AG04449 (cell line): ENCODE measurements around the gene WBP1.

Experiments used
- CTCF ChIA-PET: fragments of 350-600 bp; formaldehyde crosslinking; extraction: SDS; loops from one replicate; lab custom pipeline; 2021; ENCODE audit warnings: antibody characterized with exemption; lab: Yijun Ruan, JAX
- POLR2A ChIA-PET: fragments of 400-600, 350-600 bp; formaldehyde crosslinking; extraction: SDS; loops from one replicate; lab custom pipeline; 2020; ENCODE audit warnings: antibody characterized with exemption, inconsistent platforms; lab: Yijun Ruan, JAX
- DNase-seq: peaks from one replicate; pipeline ENCODE4 v3.0.0-alpha.2; 2010; ENCODE audit warnings: low read depth, low spot score
- H3K4me3 ChIP-seq: 2 replicates; pipeline ENCODE4 v1.5.1; 2011; ENCODE audit warnings: low read depth, mild to moderate bottlenecking, control low read depth, low read length
- TF ChIP-seq, protein P1 (sequence below): IDR thresholded peaks from one replicate; pipeline ENCODE4 v1.5.1; 2011; ENCODE audit warnings: mild to moderate bottlenecking, moderate library complexity, low read length, control low read depth, inconsistent platforms; ENCODE audit not compliant: insufficient read depth; ENCODE audit errors: missing control alignments

Gene WBP1

DNA sequence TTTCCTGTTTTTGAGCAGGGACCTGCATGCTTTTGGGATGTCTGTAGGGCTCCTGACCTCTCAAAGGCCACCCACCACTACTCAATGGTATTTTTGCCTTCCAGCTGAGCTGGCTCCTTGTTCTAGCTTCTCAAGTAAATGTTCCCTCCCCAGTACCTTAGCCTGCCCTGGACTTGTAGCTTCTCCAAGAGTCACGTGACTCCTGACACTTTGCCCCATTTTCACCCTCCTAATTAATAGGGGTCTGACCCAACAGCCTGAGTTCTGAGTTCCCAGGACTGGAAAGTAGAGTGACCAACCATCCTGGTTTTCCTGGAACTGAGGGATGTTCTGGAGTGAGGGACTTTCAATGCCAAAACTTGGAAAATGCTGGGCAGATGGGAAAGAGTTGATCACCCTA is 37.2 kb downstream of the WBP1 start:
- DNase-seq: no peak
- TF ChIP-seq, protein P1, sequence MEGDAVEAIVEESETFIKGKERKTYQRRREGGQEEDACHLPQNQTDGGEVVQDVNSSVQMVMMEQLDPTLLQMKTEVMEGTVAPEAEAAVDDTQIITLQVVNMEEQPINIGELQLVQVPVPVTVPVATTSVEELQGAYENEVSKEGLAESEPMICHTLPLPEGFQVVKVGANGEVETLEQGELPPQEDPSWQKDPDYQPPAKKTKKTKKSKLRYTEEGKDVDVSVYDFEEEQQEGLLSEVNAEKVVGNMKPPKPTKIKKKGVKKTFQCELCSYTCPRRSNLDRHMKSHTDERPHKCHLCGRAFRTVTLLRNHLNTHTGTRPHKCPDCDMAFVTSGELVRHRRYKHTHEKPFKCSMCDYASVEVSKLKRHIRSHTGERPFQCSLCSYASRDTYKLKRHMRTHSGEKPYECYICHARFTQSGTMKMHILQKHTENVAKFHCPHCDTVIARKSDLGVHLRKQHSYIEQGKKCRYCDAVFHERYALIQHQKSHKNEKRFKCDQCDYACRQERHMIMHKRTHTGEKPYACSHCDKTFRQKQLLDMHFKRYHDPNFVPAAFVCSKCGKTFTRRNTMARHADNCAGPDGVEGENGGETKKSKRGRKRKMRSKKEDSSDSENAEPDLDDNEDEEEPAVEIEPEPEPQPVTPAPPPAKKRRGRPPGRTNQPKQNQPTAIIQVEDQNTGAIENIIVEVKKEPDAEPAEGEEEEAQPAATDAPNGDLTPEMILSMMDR: no peak
- H3K4me3 ChIP-seq: no peak overlapping the region
- CTCF ChIA-PET: interaction anchor here (2.1 kb wide), 1 partner anchor 12 kb away, joined by 6 read pairs; the partner anchor contains the start of genes CCDC142 and TTC31
- POLR2A ChIA-PET: no interaction called here

DNA sequence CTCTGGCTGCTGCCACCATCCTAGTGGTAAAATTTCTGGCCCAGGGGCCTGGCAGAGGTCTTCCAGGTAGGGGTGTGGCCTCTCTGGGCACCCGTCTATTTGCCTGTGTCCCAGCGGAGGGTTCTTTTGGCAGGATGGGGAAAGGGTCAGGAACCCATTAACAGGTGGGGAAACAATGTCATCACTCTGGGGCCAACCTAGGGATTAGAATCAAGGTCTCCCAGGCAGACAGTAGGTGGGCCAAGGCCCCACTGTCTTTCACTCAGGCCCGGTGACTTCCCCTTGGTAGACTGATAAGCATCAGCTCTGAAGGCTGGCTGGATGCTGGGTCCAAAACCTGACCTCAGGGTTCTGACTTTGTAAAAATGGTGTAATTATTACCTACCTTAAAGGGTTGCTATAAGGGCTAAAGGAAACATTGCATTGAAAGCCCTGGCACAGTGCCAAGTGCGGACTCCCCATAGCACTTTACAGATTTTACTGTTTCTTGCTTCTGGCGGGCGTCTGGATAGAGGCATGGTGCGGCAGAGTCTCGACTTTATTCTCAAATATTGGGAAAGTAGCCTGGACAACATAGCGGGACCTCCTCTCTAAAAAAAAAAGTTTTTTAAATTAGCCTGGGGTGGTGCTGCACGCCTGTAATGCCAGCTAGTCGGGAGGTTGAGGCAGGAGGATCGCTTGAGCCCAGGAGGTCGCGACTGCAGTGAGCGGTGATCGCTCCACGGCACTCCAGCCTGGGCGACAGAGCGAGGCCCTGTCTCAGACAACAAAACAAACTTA is 38.9 kb downstream of the WBP1 start:
- H3K4me3 ChIP-seq: no peak overlapping the region
- CTCF ChIA-PET: interaction anchor here (1.5 to 13.6 kb wide), 3 partner anchors 11 to 90 kb away, joined by 3 to 202 read pairs (median 29); partner anchors contain the start of genes CCDC142, PCGF1 and TTC31

DNA sequence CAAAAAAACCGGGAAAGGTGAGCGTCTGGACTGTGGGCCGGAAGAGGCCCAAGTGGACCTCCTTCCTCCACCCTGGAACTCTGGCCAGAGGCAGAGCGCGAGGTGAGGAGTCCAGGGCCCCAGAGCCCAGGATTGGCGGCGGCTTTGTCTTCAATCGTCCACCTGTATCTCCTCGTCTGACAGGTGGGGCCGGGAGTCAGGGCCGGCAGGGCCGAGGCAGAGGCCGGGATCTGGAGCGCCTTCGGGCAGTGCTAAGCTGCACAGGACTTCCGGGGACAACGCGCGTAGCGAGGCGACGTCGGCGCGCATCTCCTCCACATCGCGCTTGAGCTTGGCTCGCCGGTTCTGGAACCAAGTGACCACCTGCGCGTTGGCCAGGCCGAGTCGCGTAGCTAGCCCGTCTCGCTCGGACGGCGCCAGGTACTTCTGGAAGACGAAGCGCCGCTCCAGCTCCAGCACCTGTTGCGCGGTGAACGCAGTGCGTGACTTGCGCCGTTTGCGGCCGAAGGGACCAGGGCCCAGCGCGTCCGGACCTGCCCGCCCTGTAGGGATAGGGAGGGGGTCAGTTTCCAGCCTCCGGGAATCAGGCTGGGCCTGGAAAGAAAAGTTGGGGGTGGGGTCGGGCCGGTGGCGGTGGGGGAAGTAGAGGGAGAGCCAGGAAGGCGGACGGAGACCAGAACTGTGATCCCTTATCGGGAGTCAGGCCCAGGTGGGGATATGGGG is 39.7 kb downstream of the WBP1 start:
- DNase-seq: no peak
- ChIA-PET CTCF (interaction anchor here (1.4 to 13.6 kb wide), 4 partner anchors 8 to 89 kb away, joined by 3 to 202 read pairs (median 16); partner anchors contain the start of genes CCDC142, PCGF1 and TTC31), POLR2A (no interaction called here)
- TF ChIP-seq, protein P1: no peak
- H3K4me3 ChIP-seq: peak overlapping the region; percentile 42

More for the DNA sequence above, 38.9 kb downstream of the WBP1 start:
- TF ChIP-seq, protein P1: no peak
- DNase-seq: no peak
- POLR2A ChIA-PET: interaction anchor here (1.2 kb wide), 1 partner anchor 25 kb away, joined by 4 read pairs; the partner anchor contains the start of gene MRPL53

DNA sequence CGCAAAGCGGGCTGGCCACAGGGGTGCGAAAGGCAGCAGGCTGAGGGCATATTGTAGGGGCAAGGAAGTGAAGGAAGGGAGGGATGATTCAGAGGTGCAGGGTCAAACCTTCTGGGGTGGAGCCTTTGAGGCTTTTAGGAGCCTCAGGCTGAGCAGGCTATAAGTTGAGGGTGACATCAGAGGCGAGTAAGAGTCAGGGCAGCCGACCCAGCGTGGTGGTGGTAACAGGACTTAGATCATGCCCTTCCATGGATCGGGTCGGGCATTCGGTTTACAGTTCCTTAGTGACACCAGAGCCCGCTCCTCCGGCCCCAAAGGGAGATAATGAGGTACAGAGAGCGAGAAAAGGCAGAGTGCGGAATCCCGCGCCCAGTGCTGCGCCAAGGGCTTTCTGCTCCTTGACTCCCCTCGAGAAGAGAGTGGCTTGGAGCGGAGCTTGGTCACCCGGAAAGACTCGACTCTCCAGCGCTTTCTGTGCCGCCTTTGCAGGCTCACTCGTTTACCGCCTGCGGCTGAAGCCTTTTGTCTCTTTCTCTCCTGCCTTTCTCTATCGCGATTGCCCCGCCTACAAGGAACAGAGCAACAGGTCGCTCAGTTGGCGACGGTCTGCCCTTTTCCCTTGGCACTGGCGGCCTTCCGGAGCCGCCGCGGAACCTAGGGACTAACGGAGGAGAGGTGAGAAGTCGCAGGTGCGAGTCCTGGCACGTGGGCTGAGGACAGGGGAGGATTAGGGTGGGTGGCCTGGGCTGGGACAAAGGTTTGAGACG is 40.4 kb downstream of the WBP1 start:
- CTCF ChIA-PET: interaction anchor here (1.4 to 13.6 kb wide), 4 partner anchors 9 to 88 kb away, joined by 3 to 202 read pairs (median 16); partner anchors contain the start of genes CCDC142, PCGF1 and TTC31
- POLR2A ChIA-PET: interaction anchor here (0.6 to 1.0 kb wide), 2 partner anchors 16 to 80 kb away, joined by 3 to 5 read pairs; partner anchors contain the start of genes CCDC142 and TTC31
- TF ChIP-seq, protein P1: no peak
- no peak for DNase-seq
- H3K4me3 ChIP-seq: peak overlapping the region; percentile 43

DNA sequence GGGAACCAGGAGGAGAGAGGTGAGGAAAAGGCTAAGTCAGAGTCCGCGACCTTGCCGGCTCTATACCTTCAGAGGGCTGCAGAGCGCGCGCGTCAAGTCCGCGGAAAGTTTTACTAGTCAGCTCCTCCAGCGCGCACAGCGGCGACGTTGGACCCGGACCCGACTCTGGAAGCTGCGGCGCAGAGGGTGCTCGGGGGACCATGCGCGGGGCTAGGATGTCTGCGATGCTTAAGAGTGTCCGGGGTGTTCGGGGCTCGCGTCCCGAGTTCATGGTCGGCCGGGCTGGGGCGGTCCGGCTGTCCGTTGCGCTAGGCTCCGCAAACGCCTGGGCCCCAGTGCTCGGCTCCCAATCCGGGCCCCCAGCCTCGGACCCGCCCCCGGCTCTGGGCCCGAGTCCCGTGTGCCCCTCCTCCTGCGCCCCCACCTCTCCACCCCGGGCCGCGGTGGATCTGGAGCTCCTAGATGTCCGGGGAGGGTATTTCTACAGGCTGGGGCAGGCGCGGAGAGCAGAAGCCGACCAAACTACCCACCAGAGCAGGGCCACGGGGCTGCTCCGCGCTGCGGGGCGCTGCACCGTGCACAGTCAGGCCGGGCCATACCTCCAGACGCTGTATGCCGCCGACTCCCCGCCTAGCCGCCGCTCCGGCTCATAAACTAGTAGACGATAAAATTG is 41.2 kb downstream of the WBP1 start, which contains the start of gene LBX2:
Gene LBX2, minus strand, starts transcription at position 337 of the 673 bp plus-strand sequence. Its CDS starts 66 bp downstream, at position 271.
- TF ChIP-seq, protein P1: no peak
- no peak for DNase-seq
- peak within 1 kb of the TSS; percentile 43 for H3K4me3 ChIP-seq
- CTCF ChIA-PET: interaction anchor here (1.2 to 13.6 kb wide), 4 partner anchors 9 to 87 kb away, joined by 3 to 202 read pairs (median 16); partner anchors contain the start of genes CCDC142 and TTC31
- POLR2A ChIA-PET: interaction anchor here (0.6 to 1.0 kb wide), 2 partner anchors 16 to 79 kb away, joined by 3 to 5 read pairs; partner anchors contain the start of genes CCDC142 and TTC31
